ENCODE data around the gene TBC1D13.

DNA sequence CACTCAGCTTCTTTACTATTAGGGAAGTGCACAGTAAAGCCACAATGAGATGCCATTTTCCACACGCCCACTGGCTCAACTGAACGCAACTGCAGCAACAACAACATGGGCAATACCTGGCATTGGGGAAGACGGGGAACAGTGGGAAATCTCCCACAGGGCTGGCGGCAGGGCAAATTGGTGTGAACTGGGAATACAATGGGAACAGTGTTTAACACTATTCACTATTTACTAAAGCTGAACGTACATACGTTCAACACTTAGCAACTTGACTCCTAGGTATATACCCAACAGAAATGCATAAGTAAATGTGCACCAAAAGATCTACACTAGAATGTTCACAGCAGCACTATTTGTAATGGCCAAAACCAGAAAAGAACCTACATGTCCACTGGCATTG is 29.5 kb upstream of the TBC1D13 start:
- TF ChIP-seq TCF7 (CRISPR knock-in tag; IDR thresholded peaks at IDR 0.05; ENCODE audit: low read depth) (no peak), ESRRA (CRISPR knock-in tag; IDR thresholded peaks at IDR 0.05; ENCODE audit: borderline replicate concordance) (no peak), NR2C2 (CRISPR knock-in tag; IDR thresholded peaks at IDR 0.05) (no peak), GRHL2 (CRISPR knock-in tag; IDR thresholded peaks at IDR 0.05; ENCODE audit: insufficient replicate concordance, severe bottlenecking) (no peak), SP1 (CRISPR knock-in tag; conservative IDR thresholded peaks at IDR 0.05) (no peak)
- TF ChIP-seq, protein P1, sequence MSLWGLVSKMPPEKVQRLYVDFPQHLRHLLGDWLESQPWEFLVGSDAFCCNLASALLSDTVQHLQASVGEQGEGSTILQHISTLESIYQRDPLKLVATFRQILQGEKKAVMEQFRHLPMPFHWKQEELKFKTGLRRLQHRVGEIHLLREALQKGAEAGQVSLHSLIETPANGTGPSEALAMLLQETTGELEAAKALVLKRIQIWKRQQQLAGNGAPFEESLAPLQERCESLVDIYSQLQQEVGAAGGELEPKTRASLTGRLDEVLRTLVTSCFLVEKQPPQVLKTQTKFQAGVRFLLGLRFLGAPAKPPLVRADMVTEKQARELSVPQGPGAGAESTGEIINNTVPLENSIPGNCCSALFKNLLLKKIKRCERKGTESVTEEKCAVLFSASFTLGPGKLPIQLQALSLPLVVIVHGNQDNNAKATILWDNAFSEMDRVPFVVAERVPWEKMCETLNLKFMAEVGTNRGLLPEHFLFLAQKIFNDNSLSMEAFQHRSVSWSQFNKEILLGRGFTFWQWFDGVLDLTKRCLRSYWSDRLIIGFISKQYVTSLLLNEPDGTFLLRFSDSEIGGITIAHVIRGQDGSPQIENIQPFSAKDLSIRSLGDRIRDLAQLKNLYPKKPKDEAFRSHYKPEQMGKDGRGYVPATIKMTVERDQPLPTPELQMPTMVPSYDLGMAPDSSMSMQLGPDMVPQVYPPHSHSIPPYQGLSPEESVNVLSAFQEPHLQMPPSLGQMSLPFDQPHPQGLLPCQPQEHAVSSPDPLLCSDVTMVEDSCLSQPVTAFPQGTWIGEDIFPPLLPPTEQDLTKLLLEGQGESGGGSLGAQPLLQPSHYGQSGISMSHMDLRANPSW (CRISPR knock-in tag; conservative IDR thresholded peaks at IDR 0.05; ENCODE audit: low read depth): no peak
- TF ChIP-seq, protein P2, sequence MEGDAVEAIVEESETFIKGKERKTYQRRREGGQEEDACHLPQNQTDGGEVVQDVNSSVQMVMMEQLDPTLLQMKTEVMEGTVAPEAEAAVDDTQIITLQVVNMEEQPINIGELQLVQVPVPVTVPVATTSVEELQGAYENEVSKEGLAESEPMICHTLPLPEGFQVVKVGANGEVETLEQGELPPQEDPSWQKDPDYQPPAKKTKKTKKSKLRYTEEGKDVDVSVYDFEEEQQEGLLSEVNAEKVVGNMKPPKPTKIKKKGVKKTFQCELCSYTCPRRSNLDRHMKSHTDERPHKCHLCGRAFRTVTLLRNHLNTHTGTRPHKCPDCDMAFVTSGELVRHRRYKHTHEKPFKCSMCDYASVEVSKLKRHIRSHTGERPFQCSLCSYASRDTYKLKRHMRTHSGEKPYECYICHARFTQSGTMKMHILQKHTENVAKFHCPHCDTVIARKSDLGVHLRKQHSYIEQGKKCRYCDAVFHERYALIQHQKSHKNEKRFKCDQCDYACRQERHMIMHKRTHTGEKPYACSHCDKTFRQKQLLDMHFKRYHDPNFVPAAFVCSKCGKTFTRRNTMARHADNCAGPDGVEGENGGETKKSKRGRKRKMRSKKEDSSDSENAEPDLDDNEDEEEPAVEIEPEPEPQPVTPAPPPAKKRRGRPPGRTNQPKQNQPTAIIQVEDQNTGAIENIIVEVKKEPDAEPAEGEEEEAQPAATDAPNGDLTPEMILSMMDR (IDR thresholded peaks at IDR 0.05): no peak
- TF ChIP-seq, protein P3, sequence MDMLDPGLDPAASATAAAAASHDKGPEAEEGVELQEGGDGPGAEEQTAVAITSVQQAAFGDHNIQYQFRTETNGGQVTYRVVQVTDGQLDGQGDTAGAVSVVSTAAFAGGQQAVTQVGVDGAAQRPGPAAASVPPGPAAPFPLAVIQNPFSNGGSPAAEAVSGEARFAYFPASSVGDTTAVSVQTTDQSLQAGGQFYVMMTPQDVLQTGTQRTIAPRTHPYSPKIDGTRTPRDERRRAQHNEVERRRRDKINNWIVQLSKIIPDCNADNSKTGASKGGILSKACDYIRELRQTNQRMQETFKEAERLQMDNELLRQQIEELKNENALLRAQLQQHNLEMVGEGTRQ (CRISPR knock-in tag; IDR thresholded peaks at IDR 0.05): no peak

All from WTC11 (cell line).